Muscle layer of duodenum (tissue), 2 donors: ENCODE data around the gene CYP46A1.

ENCODE experiments used
- H3K27ac ChIP-seq: one replicate; pipeline ENCODE4 v1.7.0; 2013; ENCODE audit warnings: mild to moderate bottlenecking, low read length
- H3K27me3 ChIP-seq: one replicate; pipeline ENCODE4 v1.7.0; 2013; ENCODE audit warnings: low read depth, mild to moderate bottlenecking, control low read depth, low read length
- H3K36me3 ChIP-seq, 2 donors: one replicate each; pipeline ENCODE4 v1.7.0; 2013; ENCODE audit warnings: low read length in 2 of 2, control low read depth in 1 of 2, mild to moderate bottlenecking in 1 of 2; ENCODE audit not compliant: insufficient read depth in 2 of 2, control insufficient read depth in 1 of 2
- H3K4me1 ChIP-seq, 2 donors: one replicate each; pipeline ENCODE4 v1.7.0; 2013; ENCODE audit warnings: low read length in 2 of 2, mild to moderate bottlenecking in 2 of 2, control low read depth in 1 of 2, moderate library complexity in 1 of 2; ENCODE audit not compliant: insufficient read depth in 2 of 2, control insufficient read depth in 1 of 2
- H3K4me3 ChIP-seq, 2 donors: one replicate each; pipeline ENCODE4 v1.7.0; 2013; ENCODE audit warnings: low read length in 2 of 2, low read depth in 1 of 2, mild to moderate bottlenecking in 1 of 2
- H3K9me3 ChIP-seq, 2 donors: one replicate each; pipeline ENCODE4 v1.7.0; 2013; ENCODE audit warnings: low read length in 2 of 2, control low read depth in 1 of 2, mild to moderate bottlenecking in 1 of 2; ENCODE audit not compliant: control insufficient read depth in 1 of 2
- donor health status: healthy.

The CYP46A1 gene

GRCh38 chr14:99744873-99745224, 60.8 kb downstream of the CYP46A1 start:
- Histone ChIP-seq H3K27ac (no peak overlapping the region), H3K4me1 (peaks cover 7 to 43% of the 10 kb centered on the region in 2 donors)

GRCh38 chr14:99745307-99745951, 61.3 kb downstream of the CYP46A1 start:
- Histone ChIP-seq H3K9me3 (no peaks in the 10 kb centered on the region), H3K27ac (peak overlapping the region; percentile 74), H3K27me3 (no peaks in the 10 kb centered on the region), H3K4me3 (peak overlapping the region in 1 of 2 donors; percentile 13), H3K4me1 (peaks cover 7 to 41% of the 10 kb centered on the region in 2 donors), H3K36me3 (no peaks in the 10 kb centered on the region)

More at GRCh38 chr14:99744873-99745224, 60.8 kb downstream of the CYP46A1 start:
- H3K36me3 ChIP-seq = no peaks in the 10 kb centered on the region
- no peaks in the 10 kb centered on the region for H3K27me3 ChIP-seq
- H3K9me3 ChIP-seq = no peaks in the 10 kb centered on the region
- no peak overlapping the region for H3K4me3 ChIP-seq

GRCh38 chr14:99747167-99747566, 63.1 kb downstream of the CYP46A1 start:
- Histone ChIP-seq H3K27ac (no peak overlapping the region), H3K9me3 (no peaks in the 10 kb centered on the region), H3K27me3 (no peaks in the 10 kb centered on the region), H3K4me3 (no peak overlapping the region), H3K36me3 (no peaks in the 10 kb centered on the region), H3K4me1 (peaks cover 7 to 37% of the 10 kb centered on the region in 2 donors)

GRCh38 chr14:99747582-99748330, 63.7 kb downstream of the CYP46A1 start:
- H3K4me1 ChIP-seq = peaks cover 12 to 43% of the 10 kb centered on the region in 2 donors

GRCh38 chr14:99748529-99748928, 64.4 kb downstream of the CYP46A1 start:
- no peak overlapping the region for H3K4me3 ChIP-seq
- H3K27ac ChIP-seq = no peak overlapping the region
- no peaks in the 10 kb centered on the region for H3K27me3 ChIP-seq
- peaks cover 12 to 47% of the 10 kb centered on the region in 2 donors for H3K4me1 ChIP-seq
- H3K9me3 ChIP-seq = no peaks in the 10 kb centered on the region
- no peaks in the 10 kb centered on the region for H3K36me3 ChIP-seq

More at GRCh38 chr14:99747582-99748330, 63.7 kb downstream of the CYP46A1 start:
- H3K36me3 ChIP-seq = no peaks in the 10 kb centered on the region
- H3K27me3 ChIP-seq = no peaks in the 10 kb centered on the region
- H3K4me3 ChIP-seq = no peak overlapping the region
- no peak overlapping the region for H3K27ac ChIP-seq
- no peaks in the 10 kb centered on the region for H3K9me3 ChIP-seq

GRCh38 chr14:99749142-99749541, 65.0 kb downstream of the CYP46A1 start:
- peaks cover 12 to 49% of the 10 kb centered on the region in 2 donors for H3K4me1 ChIP-seq
- H3K9me3 ChIP-seq = no peaks in the 10 kb centered on the region
- no peak overlapping the region for H3K27ac ChIP-seq
- no peaks in the 10 kb centered on the region for H3K36me3 ChIP-seq
- H3K4me3 ChIP-seq = no peak overlapping the region
- H3K27me3 ChIP-seq = no peaks in the 10 kb centered on the region

- Histone ChIP-seq H3K27ac (no peak overlapping the region), H3K36me3 (no peaks in the 10 kb centered on the region), H3K9me3 (no peaks in the 10 kb centered on the region), H3K27me3 (no peaks in the 10 kb centered on the region), H3K4me3 (no peak overlapping the region), H3K4me1 (peaks cover 12 to 55% of the 10 kb centered on the region in 2 donors)
Measured at GRCh38 chr14:99749763-99750715, 65.9 kb downstream of the CYP46A1 start.

- H3K4me1 ChIP-seq = peaks cover 15 to 60% of the 10 kb centered on the region in 2 donors
- H3K4me3 ChIP-seq = no peak overlapping the region
- no peak overlapping the region for H3K27ac ChIP-seq
- H3K27me3 ChIP-seq = no peaks in the 10 kb centered on the region
- no peaks in the 10 kb centered on the region for H3K36me3 ChIP-seq
- no peaks in the 10 kb centered on the region for H3K9me3 ChIP-seq
Measured at GRCh38 chr14:99750746-99751450, 66.8 kb downstream of the CYP46A1 start.

- Histone ChIP-seq H3K9me3 (no peaks in the 10 kb centered on the region), H3K4me1 (peaks cover 10 to 60% of the 10 kb centered on the region in 2 donors), H3K27me3 (no peaks in the 10 kb centered on the region), H3K36me3 (no peaks in the 10 kb centered on the region), H3K4me3 (no peak overlapping the region), H3K27ac (peak overlapping the region; percentile 79)
Measured at GRCh38 chr14:99751539-99752485, 67.7 kb downstream of the CYP46A1 start.
